IPS-18c (cell line): Measurements from ENCODE around the gene ZNF429.
"Not testable (repeated sequence)": the region's sequence is repeated elsewhere in the genome, so short reads cannot be mapped to it uniquely, and the experiment has no call there.

ENCODE experiments used
- H3K4me3 ChIP-seq: 2 replicates; pipeline ENCODE4 v1.7.0; 2013; ENCODE audit warnings: low read depth, mild to moderate bottlenecking, low read length, moderate library complexity; ENCODE audit not compliant: insufficient read depth
- H3K9me3 ChIP-seq: one replicate; pipeline ENCODE4 v1.6.1; 2013; ENCODE audit warnings: mild to moderate bottlenecking, low read length, moderate library complexity; ENCODE audit not compliant: control insufficient read depth, insufficient read depth

ZNF429 gene

GRCh38 chr19:21505459-21506451, at the start of gene ZNF429:
Gene ZNF429, plus strand, starts transcription at chr19:21505602. Its CDS starts 170 bp downstream, at chr19:21505772.
- no peaks in the 10 kb centered on the region for H3K9me3 ChIP-seq
- H3K4me3 ChIP-seq: peak within 1 kb of the TSS; percentile 99

GRCh38 chr19:21460686-21461085, 44.7 kb upstream of the ZNF429 start:
- Histone ChIP-seq H3K4me3 (no peak overlapping the region), H3K9me3 (peaks cover 4% of the 10 kb centered on the region)

GRCh38 chr19:21462540-21462939, 42.9 kb upstream of the ZNF429 start:
- Histone ChIP-seq H3K4me3 (peak overlapping the region; percentile 88), H3K9me3 (peaks cover 4% of the 10 kb centered on the region)

DNA sequence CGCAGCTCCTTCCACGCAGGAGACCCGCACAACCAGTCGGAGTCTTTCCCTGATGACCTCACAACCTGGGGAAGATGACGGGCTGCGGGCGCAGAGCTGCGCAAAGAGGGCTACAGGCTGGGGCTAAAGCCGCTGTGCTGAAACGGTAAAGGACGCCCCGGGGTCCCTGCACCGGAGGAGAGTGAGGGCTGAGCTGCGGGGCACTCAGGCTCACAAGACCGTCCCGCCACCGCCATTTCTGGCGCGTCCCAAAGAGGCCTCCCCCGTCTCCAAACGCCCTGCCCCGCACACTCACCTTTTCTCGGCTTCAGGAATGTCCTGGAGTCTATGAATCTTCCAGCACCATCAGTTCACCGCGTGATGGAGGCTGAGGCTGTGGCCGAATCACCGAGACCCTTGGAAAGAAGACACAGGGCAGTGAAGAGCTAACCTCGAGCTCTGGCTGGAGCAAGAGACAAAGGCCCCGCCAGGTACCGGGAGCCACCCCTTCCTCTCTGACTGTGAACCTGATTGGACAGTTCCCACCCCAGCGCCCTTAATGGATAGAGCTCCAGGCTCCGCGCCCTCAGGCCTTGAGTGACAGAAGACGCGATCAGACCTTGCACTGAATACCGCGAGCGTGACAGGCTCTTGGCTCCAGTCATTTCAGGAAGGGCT, 41.8 kb upstream of the ZNF429 start:
- Histone ChIP-seq H3K4me3 (peak overlapping the region; percentile 88), H3K9me3 (peaks cover 4% of the 10 kb centered on the region)

GRCh38 chr19:21466627-21467026, 38.8 kb upstream of the ZNF429 start:
- no peaks in the 10 kb centered on the region for H3K9me3 ChIP-seq
- H3K4me3 ChIP-seq: no peak overlapping the region; the same call in 1 of the 2 replicates

- no peaks in the 10 kb centered on the region for H3K9me3 ChIP-seq
- no peak overlapping the region for H3K4me3 ChIP-seq
These were observed 36.6 kb upstream of the ZNF429 start for GRCh38 chr19:21468791-21469190.

DNA sequence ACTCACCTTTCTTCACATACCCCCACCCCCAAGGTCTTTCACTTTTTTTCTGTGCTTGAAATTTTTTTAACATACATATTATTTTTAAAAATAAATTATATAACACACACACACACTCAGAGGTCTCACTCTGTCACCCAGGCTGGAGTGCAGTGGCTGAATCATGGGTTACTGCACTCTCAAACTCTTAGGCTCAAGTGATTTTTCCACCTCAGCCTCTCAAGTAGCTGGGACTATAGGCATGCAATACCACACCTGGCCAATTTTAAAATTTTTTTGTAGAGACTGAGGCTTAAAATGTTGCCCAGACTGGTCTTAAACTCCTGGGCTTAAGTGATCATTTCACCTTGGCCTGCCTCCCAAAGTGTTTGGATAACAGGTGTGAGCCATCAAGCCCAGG, 32.9 kb upstream of the ZNF429 start:
- Histone ChIP-seq H3K9me3 (no peaks in the 10 kb centered on the region), H3K4me3 (no peak overlapping the region)

DNA sequence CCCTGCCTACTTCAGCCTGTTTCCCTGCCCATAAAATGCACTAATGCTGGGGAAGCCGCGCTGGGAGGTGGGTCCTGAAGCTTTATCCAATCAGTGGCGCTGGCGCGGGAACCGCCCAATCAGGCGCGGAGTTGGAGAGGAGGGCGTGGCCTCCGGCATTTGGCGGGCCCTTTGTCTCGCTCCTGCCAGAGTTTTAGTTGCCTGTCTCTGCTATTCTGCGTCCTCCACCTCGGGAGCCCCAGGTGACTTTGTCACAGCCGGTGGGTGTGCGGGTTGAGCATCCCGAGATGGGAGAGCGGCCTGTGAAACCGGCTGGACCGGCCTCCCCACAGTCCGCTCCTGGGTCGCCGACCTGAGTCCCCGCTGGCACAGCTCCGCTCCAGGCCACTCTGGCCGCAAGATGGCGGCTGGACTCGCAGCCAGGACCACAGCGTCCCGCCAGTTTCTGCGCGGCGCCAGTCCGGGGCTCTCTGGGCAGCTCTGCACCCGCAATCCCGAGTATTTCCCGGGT, 30.7 kb upstream of the ZNF429 start:
- Histone ChIP-seq H3K4me3 (peak overlapping the region; percentile 69), H3K9me3 (no peaks in the 10 kb centered on the region)

DNA sequence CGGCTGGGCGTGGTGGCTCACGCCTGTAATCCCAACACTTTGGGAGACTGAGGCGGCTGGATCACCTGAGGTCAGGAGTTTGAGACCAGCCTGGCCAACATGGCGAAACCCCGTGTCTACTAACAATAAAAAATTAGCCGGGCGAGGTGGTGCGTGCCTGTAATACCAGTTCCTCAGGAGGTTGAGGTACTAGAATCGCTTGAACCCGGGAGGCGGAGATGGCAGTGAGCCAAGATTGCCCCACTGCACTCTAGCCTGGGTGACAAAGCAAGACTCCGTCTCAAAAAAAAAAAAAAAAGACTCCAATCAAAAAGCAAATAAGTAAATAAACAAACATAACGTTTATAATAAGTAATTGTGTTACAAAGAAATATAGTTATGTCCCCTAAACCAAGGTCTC, 23.0 kb upstream of the ZNF429 start:
- H3K4me3 ChIP-seq, H3K9me3 ChIP-seq: not testable (repeated sequence)

GRCh38 chr19:21482863-21483276, 22.5 kb upstream of the ZNF429 start:
- no peak overlapping the region for H3K4me3 ChIP-seq
- H3K9me3 ChIP-seq: peaks cover 9% of the 10 kb centered on the region

DNA sequence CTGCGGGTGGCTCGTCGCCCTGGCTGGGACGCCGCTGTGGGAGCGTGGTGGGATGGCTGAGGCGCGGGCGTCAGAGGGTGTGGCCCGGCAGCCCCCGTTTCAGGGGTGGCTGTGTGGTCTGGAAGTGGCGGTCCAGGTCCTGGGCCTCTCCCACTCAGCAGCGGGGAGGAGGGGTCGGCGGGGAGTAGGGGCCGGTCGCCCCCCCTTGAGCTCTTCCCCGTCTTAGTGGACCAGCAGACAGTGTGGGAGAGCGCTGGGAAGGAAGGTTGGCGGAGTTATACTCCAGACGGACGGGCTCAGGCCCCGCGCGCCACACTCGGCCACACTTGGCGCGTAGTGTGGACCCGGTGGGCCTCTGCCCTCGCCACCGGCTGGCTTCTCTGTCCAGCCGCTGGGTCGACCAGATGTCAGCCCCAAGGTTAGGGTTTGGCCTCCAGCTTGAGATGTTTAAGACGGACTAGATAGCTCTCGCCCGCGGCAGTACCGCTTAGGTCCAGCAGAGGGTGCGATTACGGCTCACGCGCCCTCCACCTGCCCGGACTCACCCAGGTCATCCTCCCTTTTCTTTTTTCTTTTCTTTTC, 21.7 kb upstream of the ZNF429 start:
- Histone ChIP-seq H3K9me3 (peaks cover 9% of the 10 kb centered on the region), H3K4me3 (no peak overlapping the region)

DNA sequence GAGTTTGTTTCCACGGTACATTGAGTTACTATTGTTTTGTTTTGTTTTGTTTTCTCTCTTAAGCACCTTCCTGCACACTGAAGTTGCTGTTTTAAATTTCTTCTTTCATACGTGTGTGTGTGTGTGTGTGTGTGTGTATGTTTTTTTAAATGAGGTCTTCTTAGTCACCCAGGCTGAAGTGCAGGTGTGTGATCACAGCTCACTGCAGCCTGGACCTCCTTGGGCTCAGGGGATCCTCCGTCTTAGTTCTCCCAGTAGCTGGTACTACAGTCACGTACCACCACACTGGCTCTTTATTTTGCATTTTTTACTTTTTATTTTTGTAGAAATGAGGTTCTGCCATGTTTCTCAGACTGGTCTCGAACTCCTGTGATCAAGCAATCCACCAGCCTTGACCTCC, 20.8 kb upstream of the ZNF429 start:
- peaks cover 9% of the 10 kb centered on the region for H3K9me3 ChIP-seq
- H3K4me3 ChIP-seq: no peak overlapping the region

GRCh38 chr19:21485926-21486325, 19.5 kb upstream of the ZNF429 start:
- Histone ChIP-seq H3K4me3 (no peak overlapping the region), H3K9me3 (peaks cover 9% of the 10 kb centered on the region)

- Histone ChIP-seq H3K9me3 (peaks cover 9% of the 10 kb centered on the region), H3K4me3 (no peak overlapping the region)
These were observed 17.4 kb upstream of the ZNF429 start for GRCh38 chr19:21487969-21488368.

DNA sequence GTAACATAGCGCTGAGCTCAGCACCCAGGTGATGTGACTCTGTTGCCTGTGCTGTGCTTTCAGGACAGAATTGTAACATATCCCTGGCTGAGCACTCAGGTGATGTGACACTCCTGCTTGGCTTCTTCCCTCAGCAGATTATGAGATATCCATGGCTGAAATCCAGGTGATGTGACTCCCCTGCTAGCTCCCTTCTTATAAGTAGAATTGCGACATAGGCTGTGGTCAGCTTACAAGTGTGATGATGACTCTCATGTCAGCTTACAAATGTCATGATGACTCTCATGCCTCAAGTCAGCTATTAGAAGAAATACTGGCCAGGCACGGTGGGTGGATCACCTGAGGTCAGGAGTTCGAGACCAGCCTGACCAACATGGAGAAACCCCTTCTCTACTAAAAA, 14.3 kb upstream of the ZNF429 start:
- peaks cover 7% of the 10 kb centered on the region for H3K9me3 ChIP-seq
- H3K4me3 ChIP-seq: no peak overlapping the region

GRCh38 chr19:21492947-21493906, 12.2 kb upstream of the ZNF429 start:
- Histone ChIP-seq H3K9me3 (no peaks in the 10 kb centered on the region), H3K4me3 (no peak overlapping the region)

GRCh38 chr19:21496876-21497275, 8.5 kb upstream of the ZNF429 start:
- Histone ChIP-seq H3K9me3 (no peaks in the 10 kb centered on the region), H3K4me3 (no peak overlapping the region)
